ENCODE data around the gene PMCH.

GRCh38 chr12:102197789-102198188 lies at the start of gene PMCH:
- TF ChIP-seq EZH2 (IDR thresholded peaks at IDR 0.05; ENCODE audit: insufficient read depth, poor library complexity, severe bottlenecking) (no peak), EZH2phosphoT487 (IDR thresholded peaks at IDR 0.05; ENCODE audit: insufficient read depth, low read depth) (no peak)
